GM12878 (cell line): ENCODE results near the gene RPEL1.

ENCODE experiments used
- BMI1 ChIP-seq: fragments of 450-650 bp; IDR thresholded peaks from 2 replicates; pipeline ENCODE4 v1.6.1; 2016; ENCODE audit warnings: mild to moderate bottlenecking, moderate library complexity, borderline replicate concordance
- BRCA1 ChIP-seq: IDR thresholded peaks from 2 replicates; pipeline ENCODE4 v1.6.1; 2011; ENCODE audit warnings: low read depth, low read length, improper control_type of control experiment
- CHD2 ChIP-seq: IDR thresholded peaks from 2 replicates; pipeline ENCODE4 v1.6.1; 2011; ENCODE audit warnings: low read depth, low read length, improper control_type of control experiment, borderline replicate concordance
- CTCF ChIP-seq, 3 experiments: IDR thresholded peaks in 2 of 3; conservative IDR thresholded peaks in 1 of 3; 2 replicates each; pipeline ENCODE4 v1.5.1; 2011; ENCODE audit warnings: low read depth in 3 of 3, low read length in 3 of 3, mild to moderate bottlenecking in 3 of 3, control low read depth in 2 of 3, moderate library complexity in 2 of 3, inconsistent platforms in 1 of 3, mixed read lengths in 1 of 3; ENCODE audit not compliant: control insufficient read depth in 2 of 3, insufficient read depth in 1 of 3; ENCODE audit errors: extremely low read depth in 1 of 3
- MAX ChIP-seq: IDR thresholded peaks from 2 replicates; pipeline ENCODE4 v1.6.1; 2012; ENCODE audit warnings: low read depth, low read length, improper control_type of control experiment
- SMAD1 ChIP-seq: fragments of 450-650 bp; IDR thresholded peaks from 2 replicates; pipeline ENCODE4 v1.6.1; 2018; ENCODE audit warnings: mild to moderate bottlenecking, low read depth; ENCODE audit not compliant: partially characterized antibody

GRCh38 chr10:103276251-103276895 lies 30.7 kb downstream of the RPEL1 start:
- TF ChIP-seq CTCF (IDR thresholded peaks at IDR 0.05 in 2 of 3, conservative IDR thresholded peaks at IDR 0.05 in 1 of 3; ENCODE audit: control insufficient read depth in 2 of 3, extremely low read depth in 1 of 3, insufficient read depth in 1 of 3, low read depth in 3 of 3, low read length in 3 of 3) (no peak), MAX (no peak), BMI1 (no peak), SMAD1 (no peak), CHD2 (no peak), BRCA1 (no peak)
